CD8-positive, alpha-beta memory T cell (primary cell): ENCODE data around the gene SPACA1. TPM values are rescaled to one million over a fixed set of nuclear protein-coding genes. Genes with fewer than 3 reads are reported as not detected.

ENCODE experiments used
- CTCF ChIA-PET: fragments of 350-600 bp; sonication (Branson Sonifier 250); formaldehyde crosslinking; loops from one replicate; lab custom pipeline; 2021; ENCODE audit warnings: antibody characterized with exemption; lab: Charles Lee
- POLR2A ChIA-PET: fragments of 350-600 bp; sonication (Branson Sonifier 250); formaldehyde crosslinking; loops from one replicate; lab custom pipeline; 2021; ENCODE audit warnings: antibody characterized with exemption; lab: Charles Lee
- DNase-seq, 5 donors: peaks; one replicate each; pipeline versions ENCODE4 v3.0.0 to v3.0.0-alpha.2; 2020 to 2022; ENCODE audit warnings: mixed read lengths in 1 of 5
- H3K27ac ChIP-seq: one replicate; pipeline ENCODE4 v1.7.0; 2013; ENCODE audit warnings: low read depth, mild to moderate bottlenecking, low read length, moderate library complexity
- H3K27me3 ChIP-seq: 2 replicates; pipeline ENCODE4 v1.7.0; 2013; ENCODE audit warnings: low read length, mild to moderate bottlenecking; ENCODE audit not compliant: insufficient read depth, poor library complexity, severe bottlenecking
- H3K36me3 ChIP-seq: 2 replicates; pipeline ENCODE4 v1.7.0; 2013; ENCODE audit warnings: mild to moderate bottlenecking, low read length, moderate library complexity; ENCODE audit not compliant: insufficient read depth
- H3K4me1 ChIP-seq: 2 replicates; pipeline ENCODE4 v1.7.0; 2013; ENCODE audit warnings: mild to moderate bottlenecking, low read length, moderate library complexity; ENCODE audit not compliant: insufficient read depth
- H3K4me3 ChIP-seq: 2 replicates; pipeline ENCODE4 v1.7.0; 2013; ENCODE audit warnings: mild to moderate bottlenecking, low read length
- H3K9me3 ChIP-seq: 2 replicates; pipeline ENCODE4 v1.7.0; 2013; ENCODE audit warnings: mild to moderate bottlenecking, low read length
- H3K27ac Mint-ChIP-seq, 8 donors: one replicate each; pipeline ENCODE4 v1.8.0; 2020 to 2021; ENCODE audit warnings: mixed read lengths in 8 of 8, mild to moderate bottlenecking in 6 of 8, inconsistent platforms in 3 of 8, moderate library complexity in 3 of 8
- H3K27me3 Mint-ChIP-seq, 2 donors: one replicate each; pipeline ENCODE4 v1.8.0; 2020 to 2021; ENCODE audit warnings: mixed read lengths in 2 of 2, mild to moderate bottlenecking in 1 of 2, moderate library complexity in 1 of 2
- H3K36me3 Mint-ChIP-seq, 3 donors: one replicate each; pipeline ENCODE4 v1.8.0; 2020 to 2021; ENCODE audit warnings: mixed read lengths in 3 of 3, inconsistent platforms in 1 of 3, mild to moderate bottlenecking in 1 of 3
- H3K4me1 Mint-ChIP-seq, 3 donors: one replicate each; pipeline ENCODE4 v1.8.0; 2020 to 2021; ENCODE audit warnings: mixed read lengths in 3 of 3, inconsistent platforms in 1 of 3, mild to moderate bottlenecking in 1 of 3
- H3K4me3 Mint-ChIP-seq, 7 donors: one replicate each; pipeline ENCODE4 v1.8.0; 2020 to 2021; ENCODE audit warnings: mixed read lengths in 7 of 7, mild to moderate bottlenecking in 6 of 7, moderate library complexity in 4 of 7, inconsistent platforms in 2 of 7
- H3K9me3 Mint-ChIP-seq, 5 donors: one replicate each; pipeline ENCODE4 v1.8.0; 2020 to 2022; ENCODE audit warnings: mixed read lengths in 5 of 5, mild to moderate bottlenecking in 3 of 5, moderate library complexity in 2 of 5, inconsistent platforms in 1 of 5
- polyA plus RNA-seq: library from polyadenylated mRNA; unstranded; fragments of 300-500 nt; fragmentation: Illumina TruSeq; gene quantifications from one replicate; pipeline ENCODE4 v1.2.3, GENCODE V29; 2021
- total RNA-seq, 2 experiments: library from RNA; stranded (reverse); gene quantifications; one replicate each; pipeline ENCODE4 v1.2.3, GENCODE V29; 2021

Gene SPACA1
- total and polyA plus RNA-seq, 3 experiments from 2014 or later = not detected

DNA sequence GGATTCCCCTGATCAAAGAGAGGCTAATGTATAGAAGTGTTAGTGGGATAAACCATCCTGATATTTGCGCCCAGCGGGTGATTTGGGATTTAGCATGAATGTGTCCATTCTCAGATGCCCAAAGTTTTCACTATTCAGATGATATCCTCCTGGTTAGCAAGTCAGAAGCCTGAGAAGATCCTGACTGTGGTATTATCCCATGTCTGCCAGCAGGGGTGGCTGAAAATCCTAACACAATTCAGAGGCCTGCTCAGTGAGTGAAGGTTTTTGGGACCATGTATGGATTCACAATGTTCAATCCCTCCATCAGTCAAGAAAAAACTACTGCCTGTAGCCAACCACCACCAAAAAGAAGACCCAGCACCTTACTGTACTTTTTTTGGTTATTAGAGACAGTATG, 34.1 kb upstream of the SPACA1 start:
- no peaks in the 10 kb centered on the region for H3K27me3 Mint-ChIP-seq
- peak overlapping the region in 1 of 7 donors; percentile 51 for H3K4me3 Mint-ChIP-seq
- no peaks in the 10 kb centered on the region for H3K9me3 Mint-ChIP-seq
- Histone ChIP-seq H3K9me3 (no peaks in the 10 kb centered on the region), H3K4me3 (no peak overlapping the region), H3K27ac (no peak overlapping the region), H3K36me3 (no peaks in the 10 kb centered on the region), H3K4me1 (peaks cover 16% of the 10 kb centered on the region), H3K27me3 (no peaks in the 10 kb centered on the region)
- peak overlapping the region in 6 of 8 donors; percentile 49 to 85 (median 76) for H3K27ac Mint-ChIP-seq
- no peak for DNase-seq
- POLR2A ChIA-PET = no interaction called here
- peaks cover 18% of the 10 kb centered on the region in 3 donors for H3K4me1 Mint-ChIP-seq
- CTCF ChIA-PET = no interaction called here
- no peaks in the 10 kb centered on the region for H3K36me3 Mint-ChIP-seq

- Histone ChIP-seq H3K27ac (no peak overlapping the region), H3K4me1 (no peaks in the 10 kb centered on the region), H3K4me3 (no peak overlapping the region), H3K36me3 (no peaks in the 10 kb centered on the region), H3K9me3 (no peaks in the 10 kb centered on the region), H3K27me3 (no peaks in the 10 kb centered on the region)
- Mint-ChIP-seq H3K4me1 (no peaks in the 10 kb centered on the region), H3K27ac (no peak overlapping the region), H3K4me3 (no peak overlapping the region), H3K9me3 (no peaks in the 10 kb centered on the region), H3K36me3 (no peaks in the 10 kb centered on the region), H3K27me3 (peaks cover 0 to 17% of the 10 kb centered on the region in 2 donors)
- ChIA-PET POLR2A (no interaction called here), CTCF (no interaction called here)
- no peak for DNase-seq
Measured at GRCh38 chr6:88020439-88020838, 27.2 kb upstream of the SPACA1 start.

GRCh38 chr6:88024696-88025095, 22.9 kb upstream of the SPACA1 start:
- H3K4me1 ChIP-seq = no peaks in the 10 kb centered on the region
- no peaks in the 10 kb centered on the region for H3K27me3 ChIP-seq
- ChIA-PET CTCF (no interaction called here), POLR2A (no interaction called here)
- Mint-ChIP-seq H3K27me3 (peaks cover 5 to 31% of the 10 kb centered on the region in 2 donors), H3K4me3 (no peak overlapping the region), H3K27ac (no peak overlapping the region), H3K36me3 (peaks cover 0 to 12% (median 0%) of the 10 kb centered on the region in 3 donors), H3K9me3 (peaks cover 10 to 23% (median 21%) of the 10 kb centered on the region in 5 donors), H3K4me1 (no peaks in the 10 kb centered on the region)
- no peak for DNase-seq
- no peaks in the 10 kb centered on the region for H3K9me3 ChIP-seq
- H3K27ac ChIP-seq = no peak overlapping the region
- H3K4me3 ChIP-seq = no peak overlapping the region
- no peaks in the 10 kb centered on the region for H3K36me3 ChIP-seq

DNA sequence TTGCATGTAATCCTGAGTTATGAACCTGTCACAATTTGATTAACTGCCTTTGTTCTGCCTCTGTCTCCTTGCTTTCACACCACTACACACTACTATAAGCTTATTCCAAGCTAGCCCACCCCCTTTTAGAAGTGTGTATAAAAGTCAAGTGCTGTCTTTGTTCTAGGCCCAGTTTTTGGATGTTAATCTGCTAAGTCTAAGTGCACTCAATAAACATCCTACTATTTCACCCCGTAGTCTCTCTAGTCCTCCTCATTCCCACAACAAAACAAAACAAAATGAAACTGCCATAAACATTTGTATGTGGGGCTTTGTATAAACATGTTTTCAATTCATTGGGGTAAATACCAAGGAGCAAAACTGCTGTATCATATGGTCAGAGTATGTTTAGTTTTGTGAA, 16.1 kb upstream of the SPACA1 start:
- Mint-ChIP-seq H3K27me3 (peaks cover 5 to 20% of the 10 kb centered on the region in 2 donors), H3K4me1 (no peaks in the 10 kb centered on the region), H3K9me3 (peaks cover 45 to 70% (median 54%) of the 10 kb centered on the region in 5 donors), H3K4me3 (no peak overlapping the region), H3K27ac (no peak overlapping the region), H3K36me3 (peaks cover 0 to 37% (median 2%) of the 10 kb centered on the region in 3 donors)
- Histone ChIP-seq H3K27ac (no peak overlapping the region), H3K4me3 (no peak overlapping the region), H3K4me1 (no peaks in the 10 kb centered on the region), H3K36me3 (no peaks in the 10 kb centered on the region), H3K27me3 (no peaks in the 10 kb centered on the region), H3K9me3 (peaks cover 4% of the 10 kb centered on the region)
- CTCF ChIA-PET = no interaction called here
- POLR2A ChIA-PET = no interaction called here
- DNase-seq = no peak

DNA sequence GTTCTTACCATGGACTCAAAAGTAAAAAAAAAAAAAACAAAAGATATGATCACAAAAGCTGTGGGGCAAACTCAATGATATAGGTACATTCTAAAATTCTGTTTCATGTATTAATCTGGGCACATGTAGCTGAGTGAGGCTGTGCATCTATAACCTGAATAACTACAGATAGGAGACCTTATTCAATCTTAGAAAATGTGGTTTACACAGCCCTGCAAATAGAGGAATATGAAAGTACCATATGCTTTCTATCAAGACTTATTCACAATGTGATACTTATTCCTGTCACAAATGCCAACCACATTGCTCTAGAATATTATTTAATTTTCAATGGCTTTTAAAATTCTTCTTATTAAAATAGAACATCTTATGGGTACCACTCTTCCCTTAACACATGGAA, 3.1 kb upstream of the SPACA1 start:
- Histone ChIP-seq H3K27ac (no peak overlapping the region), H3K36me3 (no peaks in the 10 kb centered on the region), H3K9me3 (no peaks in the 10 kb centered on the region), H3K27me3 (no peaks in the 10 kb centered on the region), H3K4me3 (no peak overlapping the region), H3K4me1 (no peaks in the 10 kb centered on the region)
- Mint-ChIP-seq H3K27me3 (peaks cover 0 to 37% of the 10 kb centered on the region in 2 donors), H3K36me3 (no peaks in the 10 kb centered on the region), H3K27ac (no peak overlapping the region), H3K4me1 (no peaks in the 10 kb centered on the region), H3K9me3 (peaks cover 0 to 2% (median 0%) of the 10 kb centered on the region in 5 donors), H3K4me3 (no peak overlapping the region)
- CTCF ChIA-PET = no interaction called here
- POLR2A ChIA-PET = no interaction called here
- no peak for DNase-seq

DNA sequence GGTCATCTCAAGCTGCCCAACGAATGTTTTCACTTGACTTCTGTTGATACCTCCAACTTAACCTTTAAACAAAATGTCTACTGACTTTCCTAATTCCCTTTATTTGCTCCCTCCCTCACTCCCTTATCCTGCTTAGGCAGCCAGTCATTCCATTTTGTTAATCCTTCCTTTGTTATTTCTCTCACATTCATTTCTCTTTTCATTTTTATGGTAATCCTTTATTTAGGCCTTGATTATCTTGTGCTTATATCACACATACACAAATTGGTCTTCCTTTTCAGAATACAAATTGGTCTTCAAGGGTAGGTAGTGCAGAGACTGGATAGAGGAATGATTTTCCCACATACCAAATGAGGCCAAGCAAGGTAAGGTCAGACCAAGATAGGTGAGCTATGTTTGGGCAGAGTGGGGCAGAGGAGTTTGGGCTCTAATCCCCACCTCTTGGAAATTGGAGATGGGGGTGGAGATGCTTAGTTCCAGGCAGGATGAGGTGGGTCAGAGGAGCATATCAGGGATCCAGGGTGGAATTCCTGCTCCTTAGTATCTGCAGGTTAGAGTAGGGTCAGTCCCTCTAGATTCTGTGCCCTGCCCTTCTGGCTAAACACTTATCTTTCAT, 2.0 kb upstream of the SPACA1 start:
- POLR2A ChIA-PET = no interaction called here
- CTCF ChIA-PET = no interaction called here

DNA sequence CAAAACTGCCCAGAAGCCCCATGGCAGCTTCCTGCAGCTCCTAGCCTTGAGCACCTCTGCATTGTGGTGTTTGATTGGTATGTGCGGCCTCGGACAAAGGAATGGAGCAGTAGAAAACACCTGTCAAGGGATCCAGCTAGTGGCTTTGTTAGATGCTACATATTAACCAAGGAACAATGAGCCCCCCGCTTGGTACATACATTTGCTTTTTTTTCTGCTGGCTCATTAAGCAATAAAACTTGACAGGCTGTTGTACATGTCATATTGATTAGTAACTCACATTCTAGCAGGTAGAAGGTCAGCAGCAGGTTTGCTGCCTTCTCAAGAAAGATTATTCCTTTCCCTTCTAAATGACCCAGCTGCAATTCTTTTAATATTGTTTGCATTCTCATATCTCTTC, 937 bp downstream of the SPACA1 start:
- Mint-ChIP-seq H3K4me1 (no peaks in the 10 kb centered on the region), H3K4me3 (no peak overlapping the region), H3K36me3 (no peaks in the 10 kb centered on the region), H3K27ac (no peak overlapping the region), H3K9me3 (peaks cover 0 to 2% (median 0%) of the 10 kb centered on the region in 5 donors), H3K27me3 (peaks cover 4 to 49% of the 10 kb centered on the region in 2 donors)
- H3K27ac ChIP-seq = no peak overlapping the region
- H3K4me3 ChIP-seq = no peak overlapping the region
- no peaks in the 10 kb centered on the region for H3K36me3 ChIP-seq
- no peaks in the 10 kb centered on the region for H3K27me3 ChIP-seq
- CTCF ChIA-PET = no interaction called here
- H3K4me1 ChIP-seq = no peaks in the 10 kb centered on the region
- POLR2A ChIA-PET = no interaction called here
- no peaks in the 10 kb centered on the region for H3K9me3 ChIP-seq
- no peak for DNase-seq

More for the DNA sequence above, 2.0 kb upstream of the SPACA1 start:
- H3K4me3 ChIP-seq = no peak overlapping the region
- Mint-ChIP-seq H3K27ac (no peak overlapping the region), H3K4me3 (no peak overlapping the region), H3K27me3 (peaks cover 0 to 42% of the 10 kb centered on the region in 2 donors), H3K9me3 (peaks cover 0 to 2% (median 0%) of the 10 kb centered on the region in 5 donors), H3K4me1 (no peaks in the 10 kb centered on the region), H3K36me3 (no peaks in the 10 kb centered on the region)
- H3K4me1 ChIP-seq = no peaks in the 10 kb centered on the region
- no peak for DNase-seq
- no peak overlapping the region for H3K27ac ChIP-seq
- H3K27me3 ChIP-seq = no peaks in the 10 kb centered on the region
- H3K36me3 ChIP-seq = no peaks in the 10 kb centered on the region
- H3K9me3 ChIP-seq = no peaks in the 10 kb centered on the region

DNA sequence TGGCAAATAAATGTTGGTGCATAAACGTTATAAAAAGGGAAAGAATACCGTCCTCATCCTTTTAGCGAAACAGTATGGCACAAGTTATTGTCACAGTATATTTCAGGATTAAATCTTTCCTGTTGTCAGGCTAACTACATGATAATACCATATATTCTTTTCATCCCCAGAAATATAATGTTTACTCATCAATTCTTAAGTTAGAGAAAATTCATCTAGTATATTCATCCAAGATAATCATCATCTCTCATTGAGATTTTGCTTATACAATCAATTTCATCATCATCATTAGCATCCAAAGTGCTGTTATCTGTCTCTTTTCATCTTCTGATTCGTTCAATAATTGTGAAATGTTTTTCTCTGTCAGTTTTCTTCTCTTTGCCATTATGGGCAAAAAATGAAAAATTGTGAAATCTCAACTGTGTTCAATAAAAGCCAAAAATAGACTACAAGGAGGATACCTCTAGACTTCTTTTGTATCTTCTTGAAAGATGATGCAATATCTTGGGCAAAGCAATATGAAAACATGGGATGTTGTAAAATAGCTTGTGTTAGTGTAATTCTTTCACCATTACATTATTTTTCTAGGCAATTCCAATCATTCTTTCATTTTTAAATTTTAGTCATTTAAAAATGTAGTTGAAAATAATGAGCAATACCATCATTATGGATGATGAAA, 2.6 kb downstream of the SPACA1 start:
- ChIA-PET POLR2A (no interaction called here), CTCF (no interaction called here)
- no peak overlapping the region for H3K4me3 Mint-ChIP-seq
- no peaks in the 10 kb centered on the region for H3K4me1 ChIP-seq
- no peak for DNase-seq
- no peaks in the 10 kb centered on the region for H3K4me1 Mint-ChIP-seq
- H3K27ac Mint-ChIP-seq = no peak overlapping the region
- no peaks in the 10 kb centered on the region for H3K36me3 Mint-ChIP-seq
- H3K27me3 Mint-ChIP-seq = peaks cover 8 to 53% of the 10 kb centered on the region in 2 donors
- no peak overlapping the region for H3K27ac ChIP-seq
- H3K27me3 ChIP-seq = no peaks in the 10 kb centered on the region
- no peaks in the 10 kb centered on the region for H3K9me3 ChIP-seq
- H3K4me3 ChIP-seq = no peak overlapping the region
- no peaks in the 10 kb centered on the region for H3K36me3 ChIP-seq
- peaks cover 0 to 2% (median 0%) of the 10 kb centered on the region in 5 donors for H3K9me3 Mint-ChIP-seq
